CD4-positive, alpha-beta T cell (primary cell): ENCODE measurements around the gene SSTR4. TPM values are rescaled to one million over a fixed set of nuclear protein-coding genes. Genes with fewer than 3 reads are reported as not detected.
"Not testable (repeated sequence)": the region's sequence is repeated elsewhere in the genome, so short reads cannot be mapped to it uniquely, and the experiment has no call there.

Experiments used
- ATAC-seq: fragments of 200-7000 bp; cut with Tn5 transposase; one replicate; pipeline ENCODE4 v1.10.0; 2022; ENCODE audit warnings: mild to moderate bottlenecking; ENCODE audit not compliant: poor library complexity
- CTCF ChIA-PET: fragments of 350-600 bp; sonication (Branson Sonifier 250); formaldehyde crosslinking; loops from one replicate; lab custom pipeline; 2021; ENCODE audit warnings: antibody characterized with exemption, inconsistent platforms; lab: Charles Lee
- POLR2A ChIA-PET: fragments of 350-600 bp; sonication (Branson Sonifier 250); formaldehyde crosslinking; loops from one replicate; lab custom pipeline; 2021; ENCODE audit warnings: antibody characterized with exemption, inconsistent platforms; lab: Charles Lee
- DNase-seq, 14 experiments: peaks; one replicate each; pipeline ENCODE4 v3.0.0-alpha.2; 2013 to 2020; ENCODE audit warnings: mixed read lengths in 2 of 14
- H3K27ac ChIP-seq, 2 donors: one replicate each; pipeline versions ENCODE4 v1.5.1 to v1.7.0; 2013; ENCODE audit warnings: low read length in 2 of 2, low read depth in 1 of 2, mild to moderate bottlenecking in 1 of 2
- H3K27me3 ChIP-seq, 2 experiments: 1 replicate in 1 of 2; 2 replicates in 1 of 2; pipeline versions ENCODE4 v1.6.1 to v1.7.0; 2013; ENCODE audit warnings: low read length in 2 of 2, control low read depth in 1 of 2, mild to moderate bottlenecking in 1 of 2, moderate library complexity in 1 of 2; ENCODE audit not compliant: insufficient read depth in 2 of 2, control insufficient read depth in 1 of 2
- H3K36me3 ChIP-seq: one replicate; pipeline ENCODE4 v1.6.1; 2013; ENCODE audit warnings: low read length, control low read depth; ENCODE audit not compliant: insufficient read depth
- H3K4me1 ChIP-seq: one replicate; pipeline ENCODE4 v1.6.1; 2013; ENCODE audit warnings: low read length, control low read depth; ENCODE audit not compliant: insufficient read depth
- H3K4me3 ChIP-seq: one replicate; pipeline ENCODE4 v1.5.1; 2013; ENCODE audit warnings: mild to moderate bottlenecking, low read length, moderate library complexity
- H3K9me3 ChIP-seq, 2 experiments: 1 replicate in 1 of 2; 2 replicates in 1 of 2; pipeline versions ENCODE4 v1.6.1 to v1.7.0; 2013; ENCODE audit warnings: low read length in 2 of 2, mild to moderate bottlenecking in 2 of 2, control low read depth in 1 of 2, moderate library complexity in 1 of 2; ENCODE audit not compliant: control insufficient read depth in 1 of 2, insufficient read depth in 1 of 2
- H3K27ac Mint-ChIP-seq: one replicate; pipeline ENCODE4 v1.8.0; 2020; ENCODE audit warnings: mixed read lengths
- H3K27me3 Mint-ChIP-seq: one replicate; pipeline ENCODE4 v1.8.0; 2021; ENCODE audit warnings: mixed read lengths
- H3K36me3 Mint-ChIP-seq: one replicate; pipeline ENCODE4 v1.8.0; 2021; ENCODE audit warnings: low read depth, mixed read lengths
- H3K4me1 Mint-ChIP-seq: one replicate; pipeline ENCODE4 v1.8.0; 2021; ENCODE audit warnings: low read depth, mixed read lengths
- H3K4me3 Mint-ChIP-seq: one replicate; pipeline ENCODE4 v1.8.0; 2020; ENCODE audit warnings: mild to moderate bottlenecking, mixed read lengths
- H3K9me3 Mint-ChIP-seq: one replicate; pipeline ENCODE4 v1.8.0; 2020; ENCODE audit warnings: mixed read lengths
- intact Hi-C, 2 experiments: fragments of 100-400 bp; cut with DNase I in 1 of 2; cut with micrococcal nuclease in 1 of 2; formaldehyde crosslinking; loops; one replicate each; pipeline versions ENCODE4 v1.15.1 to v1.9.0; 2023 to 2025; cut with DNase I, micrococcal nuclease
- polyA plus RNA-seq, 2 donors: library from polyadenylated mRNA; unstranded; fragments of 120-200 nt; gene quantifications; one replicate each; pipeline ENCODE4 v1.2.1, GENCODE V29; 2013
- total RNA-seq, 174 experiments: library from RNA in 2 of 174; stranded (reverse) in 2 of 174; gene quantifications; one replicate each; pipeline ENCODE4 v1.2.3 and lab custom pipeline; 2021 to 2026
- TF ChIP-seq, protein P1 (sequence below): fragments of 200-600 bp; IDR thresholded peaks from one replicate; pipeline ENCODE4 v1.8.0; 2022; ENCODE audit warnings: antibody characterized with exemption, mild to moderate bottlenecking

SSTR4 gene, protein sequence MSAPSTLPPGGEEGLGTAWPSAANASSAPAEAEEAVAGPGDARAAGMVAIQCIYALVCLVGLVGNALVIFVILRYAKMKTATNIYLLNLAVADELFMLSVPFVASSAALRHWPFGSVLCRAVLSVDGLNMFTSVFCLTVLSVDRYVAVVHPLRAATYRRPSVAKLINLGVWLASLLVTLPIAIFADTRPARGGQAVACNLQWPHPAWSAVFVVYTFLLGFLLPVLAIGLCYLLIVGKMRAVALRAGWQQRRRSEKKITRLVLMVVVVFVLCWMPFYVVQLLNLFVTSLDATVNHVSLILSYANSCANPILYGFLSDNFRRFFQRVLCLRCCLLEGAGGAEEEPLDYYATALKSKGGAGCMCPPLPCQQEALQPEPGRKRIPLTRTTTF
- total RNA-seq (not detected), total RNA-seq (lab: John Stamatoyannopoulos, UW) (0 to 0.15 (median 0) reads per million in 172 experiments)
- not detected for polyA plus RNA-seq (2013, experiment 1 of 2)
- not detected for polyA plus RNA-seq (2013, experiment 2 of 2)

DNA sequence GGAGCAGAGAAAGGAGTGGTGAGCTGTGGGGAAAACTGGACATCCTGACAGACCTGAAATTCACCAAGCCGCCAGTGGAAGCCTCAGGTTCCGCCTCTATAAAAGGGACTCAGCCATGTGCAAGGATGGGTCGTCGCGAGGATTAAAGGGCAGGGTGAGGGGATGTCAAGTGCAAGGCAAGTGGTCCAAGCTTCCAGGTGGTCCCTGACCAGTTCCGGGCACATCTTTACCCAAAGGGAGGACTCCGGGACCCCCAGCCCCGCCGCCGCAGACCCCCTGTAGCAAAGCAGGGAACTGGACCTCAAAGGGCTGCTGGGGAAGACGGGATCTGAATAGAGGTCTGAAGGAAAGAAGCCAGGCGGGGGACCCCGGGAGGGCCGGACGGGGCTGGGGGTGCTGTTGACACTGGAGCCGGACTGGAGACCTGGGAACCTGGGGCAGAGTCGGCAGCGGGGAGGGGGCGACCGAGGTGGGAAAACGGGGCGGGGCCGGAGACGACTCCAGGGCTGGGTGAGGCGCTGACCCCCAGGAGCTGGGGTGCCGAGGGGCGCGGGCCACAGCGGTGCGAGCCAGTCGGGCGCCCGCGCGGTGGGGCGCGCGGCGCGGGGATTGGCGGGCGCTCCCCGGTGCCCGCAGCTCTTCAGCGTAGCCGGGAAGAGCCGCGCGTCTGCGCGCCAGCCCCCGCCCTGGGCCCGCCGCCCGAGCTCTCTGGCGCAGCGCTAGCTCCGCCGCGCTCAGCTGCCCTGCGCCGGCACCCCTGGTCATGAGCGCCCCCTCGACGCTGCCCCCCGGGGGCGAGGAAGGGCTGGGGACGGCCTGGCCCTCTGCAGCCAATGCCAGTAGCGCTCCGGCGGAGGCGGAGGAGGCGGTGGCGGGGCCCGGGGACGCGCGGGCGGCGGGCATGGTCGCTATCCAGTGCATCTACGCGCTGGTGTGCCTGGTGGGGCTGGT is at the start of gene SSTR4:
Gene SSTR4 (plus strand): TSS at position 592 of the 951 bp plus-strand sequence. CDS start 172 bp downstream, at position 764.
- peaks cover under 1 to 3% of the 10 kb centered on the region in 2 experiments for H3K27me3 ChIP-seq
- H3K9me3 ChIP-seq: peaks cover 0 to 11% of the 10 kb centered on the region in 2 experiments
- no peaks in the 10 kb centered on the region for H3K4me1 ChIP-seq
- H3K4me3 ChIP-seq: no peak within 1 kb of the TSS
- H3K27ac ChIP-seq: no peak within 1 kb of the TSS
- no peaks in the 10 kb centered on the region for H3K4me1 Mint-ChIP-seq
- peaks cover 64% of the 10 kb centered on the region for H3K27me3 Mint-ChIP-seq
- no peak within 1 kb of the TSS for H3K27ac Mint-ChIP-seq
- H3K36me3 Mint-ChIP-seq: no peaks in the 10 kb centered on the region
- no peaks in the 10 kb centered on the region for H3K9me3 Mint-ChIP-seq
- H3K36me3 ChIP-seq: no peaks in the 10 kb centered on the region
- ATAC-seq: no peak
- intact Hi-C loops: no loop called here
- POLR2A ChIA-PET: no interaction called here
- TF ChIP-seq, protein P1, sequence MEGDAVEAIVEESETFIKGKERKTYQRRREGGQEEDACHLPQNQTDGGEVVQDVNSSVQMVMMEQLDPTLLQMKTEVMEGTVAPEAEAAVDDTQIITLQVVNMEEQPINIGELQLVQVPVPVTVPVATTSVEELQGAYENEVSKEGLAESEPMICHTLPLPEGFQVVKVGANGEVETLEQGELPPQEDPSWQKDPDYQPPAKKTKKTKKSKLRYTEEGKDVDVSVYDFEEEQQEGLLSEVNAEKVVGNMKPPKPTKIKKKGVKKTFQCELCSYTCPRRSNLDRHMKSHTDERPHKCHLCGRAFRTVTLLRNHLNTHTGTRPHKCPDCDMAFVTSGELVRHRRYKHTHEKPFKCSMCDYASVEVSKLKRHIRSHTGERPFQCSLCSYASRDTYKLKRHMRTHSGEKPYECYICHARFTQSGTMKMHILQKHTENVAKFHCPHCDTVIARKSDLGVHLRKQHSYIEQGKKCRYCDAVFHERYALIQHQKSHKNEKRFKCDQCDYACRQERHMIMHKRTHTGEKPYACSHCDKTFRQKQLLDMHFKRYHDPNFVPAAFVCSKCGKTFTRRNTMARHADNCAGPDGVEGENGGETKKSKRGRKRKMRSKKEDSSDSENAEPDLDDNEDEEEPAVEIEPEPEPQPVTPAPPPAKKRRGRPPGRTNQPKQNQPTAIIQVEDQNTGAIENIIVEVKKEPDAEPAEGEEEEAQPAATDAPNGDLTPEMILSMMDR: no peak
- no peak for DNase-seq
- no peak within 1 kb of the TSS for H3K4me3 Mint-ChIP-seq
- CTCF ChIA-PET: no interaction called here

DNA sequence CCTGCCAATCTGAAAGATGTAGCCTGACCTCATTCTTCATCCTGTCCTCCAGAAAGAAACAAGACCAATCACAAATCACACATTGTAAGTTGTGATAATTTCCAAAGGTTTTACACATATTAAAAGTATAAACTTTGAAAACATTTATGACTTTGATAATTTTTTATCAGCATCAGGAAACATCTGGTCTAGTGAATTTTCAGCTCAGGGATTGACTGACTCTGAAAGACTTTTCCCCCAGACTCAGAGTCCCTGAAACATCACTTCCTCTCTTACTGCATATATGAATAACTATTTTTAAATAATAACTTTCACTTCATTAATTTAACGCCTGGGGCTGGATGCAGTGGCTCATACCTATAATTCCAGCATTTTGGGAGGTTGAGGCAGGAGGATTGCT is 48.5 kb upstream of the SSTR4 start:
- ChIA-PET POLR2A (no interaction called here), CTCF (no interaction called here)
- Mint-ChIP-seq H3K4me1 (no peaks in the 10 kb centered on the region), H3K36me3 (no peaks in the 10 kb centered on the region), H3K9me3 (no peaks in the 10 kb centered on the region), H3K27me3 (no peaks in the 10 kb centered on the region), H3K4me3 (no peak overlapping the region), H3K27ac (no peak overlapping the region)
- Histone ChIP-seq H3K27ac (no peak overlapping the region), H3K9me3 (peaks cover 0 to 3% of the 10 kb centered on the region in 2 experiments), H3K27me3 (peaks cover 3 to 4% of the 10 kb centered on the region in 2 experiments), H3K4me1 (no peaks in the 10 kb centered on the region), H3K36me3 (no peaks in the 10 kb centered on the region), H3K4me3 (no peak overlapping the region)
- DNase-seq (no peak), ATAC-seq (no peak)
- intact Hi-C loops: no loop called here
- TF ChIP-seq, protein P1: no peak

DNA sequence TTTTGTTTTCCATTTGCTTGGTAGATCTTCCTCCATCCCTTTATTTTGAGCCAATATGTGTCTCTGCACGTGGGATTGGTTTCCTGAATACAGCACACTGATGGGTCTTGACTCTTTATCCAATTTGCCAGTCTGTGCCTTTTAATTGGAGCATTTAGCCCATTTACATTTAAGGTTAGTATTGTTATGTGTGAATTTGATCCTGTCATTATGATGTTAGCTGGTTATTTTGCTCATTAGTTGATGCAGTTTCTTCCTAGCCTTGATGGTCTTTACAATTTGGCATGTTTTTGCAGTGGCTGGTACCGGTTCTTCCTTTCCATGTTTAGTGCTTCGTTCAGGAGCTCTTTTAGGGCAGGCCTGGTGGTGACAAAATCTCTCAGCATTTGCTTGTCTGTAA is 43.7 kb upstream of the SSTR4 start:
- H3K27me3 ChIP-seq, H3K36me3 ChIP-seq, intact Hi-C loops, H3K4me3 Mint-ChIP-seq, H3K36me3 Mint-ChIP-seq, H3K4me1 Mint-ChIP-seq, CTCF ChIA-PET, H3K9me3 ChIP-seq, H3K27me3 Mint-ChIP-seq, ATAC-seq, POLR2A ChIA-PET, DNase-seq, H3K4me3 ChIP-seq, H3K4me1 ChIP-seq, H3K27ac ChIP-seq, H3K9me3 Mint-ChIP-seq, H3K27ac Mint-ChIP-seq: not testable (repeated sequence)
